Muscle of arm (tissue), 12 donors: Measurements from ENCODE around the gene CEP128. TPM values are rescaled to one million over a fixed set of nuclear protein-coding genes. Genes with fewer than 3 reads are reported as not detected.

Source experiments
- DNase-seq: peaks from one replicate; pipeline ENCODE4 v3.0.0-alpha.2; 2013
- polyA plus RNA-seq, 12 donors: library from polyadenylated mRNA; unstranded; fragments of 120-200 nt; gene quantifications; one replicate each; pipeline ENCODE4 v1.2.1, GENCODE V29; 2013; ENCODE audit not compliant: insufficient read length in 12 of 12

Gene CEP128
- polyA plus RNA-seq, 12 donors: 2.4 to 6.0 (median 4.2) TPM; not detected in 1

DNA sequence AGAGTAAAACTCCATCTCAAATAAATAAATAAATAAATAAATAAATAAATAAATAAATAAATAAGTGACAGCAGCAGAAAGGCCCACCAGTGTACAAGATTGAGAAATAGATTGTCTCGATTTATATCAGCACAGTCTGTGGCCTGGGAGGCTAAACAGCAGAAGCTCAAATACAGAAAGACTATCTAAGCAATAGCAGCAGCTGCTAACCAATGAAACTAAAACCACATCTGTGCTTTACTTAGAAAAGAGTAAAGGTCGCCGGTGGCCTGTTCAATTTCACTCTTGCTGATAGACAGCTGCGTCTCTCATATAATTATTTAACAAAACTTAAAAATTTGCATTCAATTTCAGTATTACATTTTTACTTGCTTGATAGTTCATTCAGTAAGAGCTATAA, 325.7 kb downstream of the CEP128 start:
- no peak for DNase-seq

DNA sequence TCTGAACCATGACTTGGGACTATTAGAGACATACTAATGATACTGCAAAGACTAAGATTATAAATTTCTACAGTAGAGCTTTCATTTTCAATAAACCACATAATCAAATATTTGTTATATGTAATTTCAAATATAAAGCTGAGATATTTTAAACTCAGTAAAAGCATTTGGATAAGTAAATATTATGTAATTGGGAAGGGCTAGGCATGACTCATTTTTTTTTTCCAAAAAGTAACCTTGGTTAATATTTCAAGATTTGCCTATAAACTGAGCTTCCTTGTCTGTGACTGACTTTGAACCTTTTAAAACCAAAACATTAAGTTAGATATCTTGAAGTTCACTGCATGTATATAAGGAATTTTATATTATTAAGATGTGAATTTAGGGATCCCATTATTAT, 332.5 kb downstream of the CEP128 start:
- DNase-seq: no peak

- no peak for DNase-seq
Measured at GRCh38 chr14:80608563-80608962, 333.0 kb downstream of the CEP128 start.

- no peak for DNase-seq
Measured at GRCh38 chr14:80607430-80608190, 333.9 kb downstream of the CEP128 start.

- no peak for DNase-seq
Measured at GRCh38 chr14:80606347-80606772, 335.2 kb downstream of the CEP128 start.

- DNase-seq: no peak
Measured at GRCh38 chr14:80605536-80605935, 336.0 kb downstream of the CEP128 start.

DNA sequence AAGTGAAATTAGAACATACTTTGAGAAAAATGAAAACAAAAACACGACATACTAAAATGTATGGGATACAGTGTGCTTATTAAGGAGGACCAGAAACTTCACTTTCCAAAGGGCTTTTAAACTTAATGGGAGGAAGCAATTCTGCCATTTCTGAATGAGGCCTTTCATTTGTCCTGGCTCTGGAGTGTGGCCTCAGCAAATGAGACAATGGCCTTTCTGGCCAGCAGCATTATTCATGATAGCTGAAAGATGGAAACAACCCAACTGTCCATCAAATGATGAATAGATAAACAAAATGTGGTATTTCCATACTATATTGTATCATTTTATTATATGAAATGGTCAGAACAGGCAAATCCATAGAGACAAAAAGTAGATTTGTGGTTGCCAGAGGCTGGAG, 338.6 kb downstream of the CEP128 start:
- DNase-seq: no peak

DNA sequence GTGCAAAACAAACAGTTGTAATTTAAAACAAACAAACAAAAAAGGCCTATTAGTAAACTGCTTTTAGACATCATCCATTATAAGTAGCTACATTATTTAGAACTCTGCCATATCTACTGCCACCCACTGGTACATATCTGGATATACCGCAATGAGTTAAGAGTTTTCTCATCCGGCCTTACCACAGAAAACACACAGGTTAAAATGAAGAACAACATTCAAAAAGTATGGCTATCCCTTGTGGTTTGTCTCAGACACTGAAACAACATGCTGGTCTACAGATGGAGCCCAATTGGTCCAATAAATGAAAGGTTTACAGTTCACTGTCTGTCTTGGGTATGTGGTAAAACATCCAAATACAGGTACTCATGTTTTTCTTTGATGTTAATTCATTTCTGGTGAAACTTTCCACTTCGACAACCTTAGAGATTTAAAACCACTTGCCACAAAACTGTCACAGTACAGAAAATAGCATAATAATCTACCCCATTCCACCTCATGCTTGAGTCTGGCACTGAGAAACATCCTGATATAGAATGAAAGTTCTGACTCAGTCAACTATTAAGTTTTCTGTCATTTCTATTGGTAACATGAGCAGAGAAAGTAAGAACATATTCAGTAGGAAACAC, 354.3 kb downstream of the CEP128 start:
- DNase-seq: peak; percentile 14

DNA sequence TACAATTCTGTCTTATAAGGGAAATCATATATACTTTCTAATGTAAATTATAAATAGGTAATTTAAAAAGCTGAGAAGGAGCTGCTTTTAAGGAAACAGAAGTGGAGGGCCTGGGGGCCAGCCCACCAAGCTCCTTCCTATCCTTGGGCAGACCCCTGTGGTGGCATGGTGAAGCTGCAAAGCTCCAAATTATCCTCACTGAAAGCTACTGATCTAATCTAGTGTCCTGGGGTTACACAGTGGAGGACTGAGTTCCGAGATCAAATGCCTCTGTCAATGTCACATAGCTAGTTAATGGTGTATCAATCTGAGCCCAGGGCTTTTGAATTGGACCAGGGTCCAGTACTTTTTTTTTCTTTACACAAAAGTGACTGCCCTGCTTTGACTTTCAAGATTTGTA, 355.4 kb downstream of the CEP128 start:
- no peak for DNase-seq

DNA sequence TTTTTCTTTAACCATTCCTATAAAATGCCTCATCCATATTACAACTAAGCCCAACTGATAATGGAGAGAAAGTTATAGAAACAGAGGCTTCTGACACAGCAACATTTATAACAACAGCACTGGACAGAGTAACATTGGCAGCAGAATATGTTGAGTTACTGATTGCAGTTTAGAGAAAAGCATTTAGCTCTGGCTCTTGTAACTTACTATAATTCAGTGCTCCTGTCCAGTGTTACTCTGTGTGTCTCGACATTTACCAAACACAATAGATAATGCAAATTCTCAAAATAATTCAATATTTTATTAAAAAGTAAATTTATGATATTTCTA, 356.1 kb downstream of the CEP128 start:
- DNase-seq: no peak

DNA sequence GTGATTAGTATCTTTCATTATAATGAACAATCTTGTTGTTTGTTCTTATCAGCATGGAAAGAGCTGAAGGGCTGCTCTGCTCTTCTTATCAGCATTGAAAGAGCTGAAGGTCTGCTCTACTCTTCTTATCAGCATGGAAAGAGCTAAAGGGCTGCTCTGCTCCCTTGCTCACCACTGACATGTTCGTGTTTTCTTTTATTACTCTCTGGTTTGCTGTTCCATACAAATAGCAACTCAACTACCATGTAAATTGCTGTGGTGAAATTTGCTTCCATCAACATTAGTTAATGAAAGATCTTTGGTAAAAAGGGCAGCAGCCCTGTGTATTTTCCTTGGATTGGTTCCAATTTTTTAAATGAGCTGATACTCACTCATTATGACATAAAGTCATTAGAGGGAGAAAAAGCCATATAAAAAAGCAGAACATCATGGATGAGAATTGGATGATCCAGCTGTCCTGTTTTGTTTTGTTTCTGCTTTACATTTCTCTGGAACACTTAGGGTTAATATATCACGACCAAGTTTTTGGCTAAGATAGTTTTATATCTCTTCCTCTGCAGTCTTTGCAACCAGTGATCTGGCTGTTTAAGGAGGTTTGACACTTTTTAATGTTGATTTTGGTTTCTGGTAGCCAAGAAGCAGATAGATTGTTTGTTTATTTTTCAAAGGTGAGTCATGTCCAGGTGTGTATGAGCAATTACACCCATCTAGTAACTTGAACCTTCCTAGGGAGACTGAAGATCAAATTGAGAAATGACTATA, 356.6 kb downstream of the CEP128 start:
- DNase-seq: no peak

DNA sequence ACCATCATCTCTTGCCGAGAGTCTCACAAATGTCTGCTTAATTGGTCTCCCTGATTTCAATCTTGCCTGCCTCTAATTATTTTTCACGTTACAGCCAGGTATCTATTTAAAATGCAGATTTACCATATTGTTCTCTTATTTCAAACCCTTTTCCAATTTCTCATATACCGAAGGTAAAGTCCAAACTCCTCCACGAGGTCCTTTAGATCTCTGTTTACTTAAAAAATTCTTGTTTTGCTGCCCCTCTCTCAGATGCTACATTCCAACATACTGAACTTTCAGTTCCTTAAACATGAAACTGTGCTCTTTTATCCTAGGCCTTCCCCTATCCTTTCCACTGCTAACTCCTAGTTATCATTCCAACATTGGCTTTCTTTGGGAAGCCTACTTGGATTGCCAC, 363.9 kb downstream of the CEP128 start:
- no peak for DNase-seq

DNA sequence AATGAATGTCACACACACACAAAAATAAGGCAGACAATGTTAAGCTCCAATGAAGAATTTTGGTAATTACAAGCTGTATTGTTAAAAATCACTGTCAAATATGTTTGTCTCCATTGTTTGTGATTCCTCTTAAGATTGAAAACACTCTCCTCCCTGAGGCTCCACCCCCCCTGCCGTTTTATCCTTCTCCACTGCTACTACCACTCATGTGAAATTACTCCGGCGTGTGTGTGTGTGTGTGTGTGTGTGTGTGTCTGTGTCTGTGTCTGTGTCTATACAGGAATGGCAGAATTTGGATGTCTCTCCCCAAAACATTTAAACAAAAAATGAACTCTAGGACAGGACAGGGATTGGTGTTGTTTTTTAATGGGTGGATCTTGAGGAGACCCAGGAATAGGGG, 365.1 kb downstream of the CEP128 start:
- no peak for DNase-seq

DNA sequence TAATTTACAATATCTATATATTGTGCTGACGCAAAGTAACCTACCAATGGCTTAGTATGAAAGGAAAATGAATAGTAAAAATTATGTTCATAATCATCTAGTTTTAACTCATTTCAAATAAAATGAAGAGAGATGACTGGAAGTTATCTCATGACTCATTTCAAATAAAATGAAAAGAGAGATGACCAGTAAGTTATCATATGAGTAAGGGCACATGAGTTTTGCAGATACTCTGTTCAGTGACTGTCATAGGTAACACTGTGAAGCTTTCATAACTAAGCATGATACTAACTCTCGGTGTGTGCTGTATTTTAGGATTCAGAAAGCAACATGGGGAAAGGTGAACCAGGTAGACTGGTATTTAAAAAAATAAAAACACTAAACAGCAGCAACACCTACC, 365.8 kb downstream of the CEP128 start:
- DNase-seq: no peak

DNA sequence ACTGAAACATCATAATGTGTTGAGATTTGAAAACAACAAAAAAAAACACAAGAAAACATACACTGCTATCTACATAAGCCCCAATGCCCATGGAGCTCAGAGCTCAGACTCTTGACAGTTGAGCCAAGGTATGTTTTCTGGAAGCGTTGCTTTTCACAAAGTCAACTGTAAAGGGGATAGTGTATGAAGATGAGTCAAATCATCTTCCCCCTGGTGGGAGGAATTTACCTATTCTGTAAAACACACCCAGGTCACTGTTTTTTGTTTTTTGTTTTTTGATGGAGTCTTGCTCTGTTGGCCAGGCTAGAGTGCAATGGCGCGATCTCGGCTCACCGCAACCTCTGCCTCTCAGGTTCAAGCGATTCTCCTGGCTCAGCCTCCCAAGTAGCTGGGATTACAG, 368.9 kb downstream of the CEP128 start:
- DNase-seq: no peak

- DNase-seq: no peak
Measured at GRCh38 chr14:80570930-80571298, 370.6 kb downstream of the CEP128 start.

DNA sequence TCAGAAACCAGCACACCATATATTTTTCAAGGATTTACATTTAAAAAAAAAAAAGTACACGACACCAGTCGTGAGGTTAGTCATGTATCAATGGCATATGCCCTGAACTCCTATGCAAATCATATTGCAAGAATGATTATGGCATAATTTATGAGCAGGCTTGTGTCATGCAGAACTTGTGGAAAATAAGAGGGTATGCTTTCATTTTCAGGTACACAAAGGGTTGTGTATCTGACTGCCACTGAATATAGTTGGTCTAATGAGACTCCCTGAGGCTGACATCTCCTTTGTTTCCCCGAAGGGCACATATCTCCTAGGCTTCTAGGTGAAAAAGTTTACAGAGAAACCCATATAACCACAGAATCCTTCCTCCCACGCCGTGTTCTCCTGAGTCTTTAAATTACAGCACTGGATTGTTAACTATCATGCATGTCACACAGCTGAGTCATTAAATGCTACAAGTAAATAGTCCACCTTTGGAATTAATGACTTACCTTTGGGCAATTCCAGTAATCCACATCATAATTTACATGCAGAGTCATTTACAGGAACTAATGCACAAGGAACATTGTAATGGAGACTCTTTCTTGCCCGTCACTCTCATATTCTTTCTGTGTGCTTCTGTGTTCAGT, 373.5 kb downstream of the CEP128 start:
- DNase-seq: no peak

DNA sequence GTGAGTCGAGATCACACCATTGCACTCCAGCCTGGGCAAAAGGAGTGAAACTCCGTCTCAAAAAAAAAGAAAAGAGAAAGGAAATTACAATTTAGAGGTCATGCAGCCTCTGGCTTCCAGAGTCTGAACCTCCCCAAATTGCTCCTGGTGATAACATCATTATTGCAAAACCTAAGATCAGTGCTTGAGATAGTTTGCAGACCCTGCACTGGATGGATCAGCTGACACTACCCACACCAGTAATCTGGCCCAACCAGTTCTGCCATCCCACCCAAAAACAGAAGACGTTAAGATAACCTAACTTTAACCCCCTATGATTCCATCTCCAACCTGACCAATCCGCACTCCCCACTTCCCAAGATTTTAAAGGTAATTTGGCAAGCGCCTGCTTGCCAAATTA, 376.5 kb downstream of the CEP128 start:
- no peak for DNase-seq

DNA sequence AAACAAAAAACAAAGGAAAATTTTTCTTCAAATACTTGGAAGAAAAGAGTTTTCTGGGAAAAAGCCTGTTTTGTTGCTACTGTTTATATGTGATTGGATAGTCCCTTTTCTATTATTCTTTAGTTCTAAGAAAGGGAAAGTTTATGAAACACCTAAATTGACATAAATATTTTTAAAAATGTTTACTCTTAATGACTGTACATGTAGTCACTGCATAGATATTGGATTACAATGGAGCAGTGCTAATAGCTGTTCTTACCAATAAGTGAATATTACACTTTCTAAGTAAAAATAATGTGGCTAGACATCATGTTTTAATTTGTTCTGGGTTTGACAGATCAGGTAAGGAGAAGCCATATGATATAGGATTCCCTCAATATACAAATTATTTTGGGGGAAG, 377.5 kb downstream of the CEP128 start:
- no peak for DNase-seq

GRCh38 chr14:80560800-80561657, 380.5 kb downstream of the CEP128 start:
- no peak for DNase-seq

DNA sequence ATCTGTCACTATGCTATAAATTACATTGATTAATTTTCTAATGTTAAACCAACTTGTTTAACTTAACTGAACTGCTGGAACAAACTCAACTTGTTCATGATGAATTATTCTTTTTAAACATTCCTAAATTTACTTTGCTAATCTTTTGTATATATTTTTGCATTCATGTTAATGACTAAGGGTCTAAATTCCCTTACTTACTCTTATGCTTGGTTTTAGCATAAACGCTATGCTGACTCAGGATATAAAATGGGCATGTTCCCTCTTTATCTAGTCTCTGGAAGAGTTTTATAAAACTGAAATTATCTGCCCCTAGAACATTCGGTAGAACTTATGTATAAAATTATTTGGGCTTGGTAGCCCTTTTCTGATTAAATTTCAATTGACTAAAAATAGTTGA, 387.4 kb downstream of the CEP128 start:
- DNase-seq: no peak

DNA sequence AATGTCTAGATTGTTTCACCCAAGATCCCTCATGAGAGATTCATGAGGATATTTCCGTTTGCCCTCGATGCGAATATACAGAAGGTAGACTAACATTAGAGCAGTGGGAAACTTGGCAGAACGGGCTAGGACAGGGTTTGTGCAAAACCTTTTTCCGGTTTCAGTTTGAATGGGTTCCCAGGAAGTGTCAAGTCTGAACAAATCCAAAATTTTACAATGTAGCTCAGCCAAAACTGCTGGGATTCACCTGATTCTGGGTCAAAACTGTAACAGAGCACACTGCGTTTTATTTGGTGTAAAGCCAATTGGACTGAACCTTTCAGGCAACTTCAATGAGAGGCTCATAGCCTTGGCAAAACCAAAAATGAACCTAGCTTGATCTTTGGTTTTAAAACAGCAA, 392.4 kb downstream of the CEP128 start:
- no peak for DNase-seq
